Activated CD8-positive, alpha-beta memory T cell treated with anti-CD3 and anti-CD28 coated beads, Interleukin-2, amount 10 ng/mL, durations not matched to agents 7 days and 5 days (primary cell): Measurements from ENCODE around the gene TRMU. TPM values are rescaled to one million over a fixed set of nuclear protein-coding genes. Genes with fewer than 3 reads are reported as not detected.

Experiments
- ATAC-seq: fragments of 150-1000 bp; cut with Tn5 transposase; one replicate; pipeline ENCODE4 v1.10.0; 2021; ENCODE audit warnings: moderate library complexity
- CTCF ChIA-PET: fragments of 350-600 bp; sonication (Branson Sonifier 250); formaldehyde crosslinking; loops from one replicate; lab custom pipeline; 2021; ENCODE audit warnings: antibody characterized with exemption; lab: Charles Lee
- DNase-seq: peaks from one replicate; pipeline ENCODE4 v3.0.0-alpha.2; 2020
- H3K27ac Mint-ChIP-seq: one replicate; pipeline ENCODE4 v1.8.0; 2021; ENCODE audit warnings: mild to moderate bottlenecking, mixed read lengths
- H3K27me3 Mint-ChIP-seq: one replicate; pipeline ENCODE4 v1.8.0; 2021; ENCODE audit warnings: mixed read lengths
- H3K36me3 Mint-ChIP-seq: one replicate; pipeline ENCODE4 v1.8.0; 2021; ENCODE audit warnings: mild to moderate bottlenecking, mixed read lengths
- H3K4me1 Mint-ChIP-seq: one replicate; pipeline ENCODE4 v1.8.0; 2021; ENCODE audit warnings: mixed read lengths
- H3K4me3 Mint-ChIP-seq: one replicate; pipeline ENCODE4 v1.8.0; 2021; ENCODE audit warnings: mild to moderate bottlenecking, moderate library complexity, mixed read lengths
- H3K9me3 Mint-ChIP-seq: one replicate; pipeline ENCODE4 v1.8.0; 2022; ENCODE audit warnings: low read depth, mixed read lengths
- total RNA-seq, 2 experiments: library from RNA; stranded (reverse); gene quantifications; one replicate each; pipeline ENCODE4 v1.2.3, GENCODE V29; 2021

TRMU gene
- total RNA-seq, 2 experiments from 2014 or later: 86.7 to 89.1 TPM

- Mint-ChIP-seq H3K36me3 (peaks cover 44% of the 10 kb centered on the region), H3K4me3 (no peak overlapping the region), H3K27me3 (no peaks in the 10 kb centered on the region), H3K4me1 (peaks cover 9% of the 10 kb centered on the region), H3K9me3 (no peaks in the 10 kb centered on the region), H3K27ac (no peak overlapping the region)
- CTCF ChIA-PET: interaction anchor here (1.0 to 1.4 kb wide), 2 partner anchors 10 to 37 kb away, joined by 3 read pairs; no protein-coding TSS in a partner anchor
- ATAC-seq (no peak), DNase-seq (no peak)
These were observed 5.1 kb upstream of the TRMU start for GRCh38 chr22:46330426-46330825.

GRCh38 chr22:46331496-46331895 is 4.0 kb upstream of the TRMU start:
- Mint-ChIP-seq H3K9me3 (no peaks in the 10 kb centered on the region), H3K27me3 (no peaks in the 10 kb centered on the region), H3K4me1 (peaks cover 11% of the 10 kb centered on the region), H3K27ac (no peak overlapping the region), H3K36me3 (peaks cover 39% of the 10 kb centered on the region), H3K4me3 (no peak overlapping the region)
- CTCF ChIA-PET: interaction anchor here (1.4 kb wide), 1 partner anchor 36 kb away, joined by 3 read pairs; no protein-coding TSS in a partner anchor
- ATAC-seq (no peak), DNase-seq (no peak)

- Mint-ChIP-seq H3K9me3 (no peaks in the 10 kb centered on the region), H3K27ac (peak overlapping the region; percentile 87), H3K36me3 (peaks cover 36% of the 10 kb centered on the region), H3K4me1 (peaks cover 26% of the 10 kb centered on the region), H3K4me3 (peak overlapping the region; percentile 96), H3K27me3 (no peaks in the 10 kb centered on the region)
- ATAC-seq (peak; percentile 17), DNase-seq (peak; percentile 52)
- CTCF ChIA-PET: interaction anchor here (0.7 to 3.1 kb wide), 6 partner anchors 13 to 330 kb away, joined by 3 to 12 read pairs (median 4); partner anchors contain the start of gene CDPF1
These were observed 885 bp downstream of the TRMU start for GRCh38 chr22:46336119-46337078.

DNA sequence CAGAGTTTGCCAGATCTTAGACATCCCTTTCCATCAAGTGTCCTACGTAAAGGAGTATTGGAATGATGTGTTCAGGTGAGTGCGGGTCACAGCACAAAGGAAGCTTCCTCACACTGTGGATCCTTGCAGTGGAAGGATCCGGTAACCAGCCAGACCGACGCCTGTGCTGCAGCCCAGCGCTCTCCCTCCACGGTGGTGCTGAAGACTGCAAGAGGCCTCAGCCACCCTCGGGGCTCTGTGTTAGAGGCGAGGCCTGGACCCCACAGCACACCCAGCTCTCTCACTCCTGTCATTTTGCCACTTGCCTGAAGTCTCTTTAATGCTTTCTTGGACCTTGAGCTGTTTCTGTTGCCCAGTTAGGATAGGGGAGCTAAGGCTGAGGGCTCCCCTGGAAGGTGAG is 2.4 kb downstream of the TRMU start:
- no peak for DNase-seq
- CTCF ChIA-PET: interaction anchor here (3.1 kb wide), 1 partner anchor 216 kb away, joined by 12 read pairs; no protein-coding TSS in a partner anchor
- ATAC-seq: no peak
- Mint-ChIP-seq H3K4me1 (peaks cover 26% of the 10 kb centered on the region), H3K9me3 (no peaks in the 10 kb centered on the region), H3K4me3 (no peak overlapping the region), H3K36me3 (peaks cover 35% of the 10 kb centered on the region), H3K27ac (no peak overlapping the region), H3K27me3 (no peaks in the 10 kb centered on the region)

- Mint-ChIP-seq H3K27ac (no peak overlapping the region), H3K27me3 (no peaks in the 10 kb centered on the region), H3K9me3 (no peaks in the 10 kb centered on the region), H3K4me1 (peaks cover 26% of the 10 kb centered on the region), H3K36me3 (peaks cover 30% of the 10 kb centered on the region), H3K4me3 (no peak overlapping the region)
- CTCF ChIA-PET: no interaction called here
- ATAC-seq (no peak), DNase-seq (no peak)
These were observed 3.1 kb downstream of the TRMU start for GRCh38 chr22:46338636-46339035.

- Mint-ChIP-seq H3K36me3 (peaks cover 35% of the 10 kb centered on the region), H3K4me1 (peaks cover 19% of the 10 kb centered on the region), H3K9me3 (no peaks in the 10 kb centered on the region)
These were observed 4.4 kb downstream of the TRMU start for GRCh38 chr22:46339956-46340355.

GRCh38 chr22:46340676-46341075 is 5.2 kb downstream of the TRMU start:
- ATAC-seq (no peak), DNase-seq (no peak)
- Mint-ChIP-seq H3K4me1 (peaks cover 17% of the 10 kb centered on the region), H3K9me3 (no peaks in the 10 kb centered on the region), H3K27ac (no peak overlapping the region), H3K36me3 (peaks cover 38% of the 10 kb centered on the region), H3K27me3 (no peaks in the 10 kb centered on the region), H3K4me3 (no peak overlapping the region)
- CTCF ChIA-PET: interaction anchor here (0.7 kb wide), 1 partner anchor 28 kb away, joined by 3 read pairs; no protein-coding TSS in a partner anchor

More at GRCh38 chr22:46339956-46340355, 4.4 kb downstream of the TRMU start:
- CTCF ChIA-PET: interaction anchor here (1.0 to 1.3 kb wide), 3 partner anchors 11 to 218 kb away, joined by 3 to 5 read pairs (median 4); no protein-coding TSS in a partner anchor
- DNase-seq (no peak), ATAC-seq (no peak)
- no peak overlapping the region for H3K4me3 Mint-ChIP-seq
- no peaks in the 10 kb centered on the region for H3K27me3 Mint-ChIP-seq
- no peak overlapping the region for H3K27ac Mint-ChIP-seq

- Mint-ChIP-seq H3K4me3 (no peak overlapping the region), H3K27ac (no peak overlapping the region), H3K27me3 (no peaks in the 10 kb centered on the region), H3K36me3 (peaks cover 28% of the 10 kb centered on the region), H3K4me1 (no peaks in the 10 kb centered on the region), H3K9me3 (no peaks in the 10 kb centered on the region)
- ATAC-seq: no peak
- no peak for DNase-seq
- CTCF ChIA-PET: interaction anchor here (0.6 kb wide), 1 partner anchor 34 kb away, joined by 3 read pairs; no protein-coding TSS in a partner anchor
These were observed 11.3 kb downstream of the TRMU start for GRCh38 chr22:46346680-46347405.

- H3K9me3 Mint-ChIP-seq: no peaks in the 10 kb centered on the region
- no peak overlapping the region for H3K27ac Mint-ChIP-seq
- no peaks in the 10 kb centered on the region for H3K4me1 Mint-ChIP-seq
- no peaks in the 10 kb centered on the region for H3K27me3 Mint-ChIP-seq
- H3K36me3 Mint-ChIP-seq: peaks cover 28% of the 10 kb centered on the region
- ATAC-seq: no peak
- H3K4me3 Mint-ChIP-seq: no peak overlapping the region
- CTCF ChIA-PET: no interaction called here
- DNase-seq: no peak
These were observed 12.1 kb downstream of the TRMU start for GRCh38 chr22:46347646-46348045.

DNA sequence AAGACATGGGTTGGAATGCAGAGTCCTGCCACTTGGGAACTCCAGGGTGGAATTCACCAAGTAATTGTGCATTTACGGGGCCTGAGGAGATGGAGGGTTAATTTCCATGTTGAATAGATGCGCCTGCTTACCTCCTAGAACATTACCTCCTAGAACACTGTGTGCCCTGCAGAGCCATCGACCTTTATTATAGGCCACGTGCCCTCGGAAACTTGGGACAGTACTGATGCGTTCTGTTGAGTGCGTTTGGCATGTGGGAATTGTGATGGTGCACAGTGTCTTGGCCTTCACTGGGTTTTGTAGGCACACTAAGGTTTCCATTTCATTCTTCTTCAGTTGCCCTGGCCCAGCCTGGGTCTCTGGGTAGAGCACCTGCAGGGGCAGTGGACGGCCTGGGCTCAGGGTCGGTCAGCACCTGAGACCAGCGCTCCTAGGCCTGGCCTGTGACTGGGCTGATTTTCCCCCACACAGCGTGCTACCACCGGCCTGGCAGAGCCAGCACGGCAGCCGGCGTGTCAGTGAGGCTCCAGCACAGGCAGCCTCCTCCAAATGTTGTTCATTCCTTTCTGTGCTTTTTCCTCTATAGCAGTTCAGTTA is 12.7 kb downstream of the TRMU start:
- no peaks in the 10 kb centered on the region for H3K9me3 Mint-ChIP-seq
- DNase-seq: no peak
- H3K27me3 Mint-ChIP-seq: no peaks in the 10 kb centered on the region
- CTCF ChIA-PET: no interaction called here
- ATAC-seq: no peak
- H3K36me3 Mint-ChIP-seq: peaks cover 25% of the 10 kb centered on the region
- no peak overlapping the region for H3K27ac Mint-ChIP-seq
- no peak overlapping the region for H3K4me3 Mint-ChIP-seq
- H3K4me1 Mint-ChIP-seq: no peaks in the 10 kb centered on the region

DNA sequence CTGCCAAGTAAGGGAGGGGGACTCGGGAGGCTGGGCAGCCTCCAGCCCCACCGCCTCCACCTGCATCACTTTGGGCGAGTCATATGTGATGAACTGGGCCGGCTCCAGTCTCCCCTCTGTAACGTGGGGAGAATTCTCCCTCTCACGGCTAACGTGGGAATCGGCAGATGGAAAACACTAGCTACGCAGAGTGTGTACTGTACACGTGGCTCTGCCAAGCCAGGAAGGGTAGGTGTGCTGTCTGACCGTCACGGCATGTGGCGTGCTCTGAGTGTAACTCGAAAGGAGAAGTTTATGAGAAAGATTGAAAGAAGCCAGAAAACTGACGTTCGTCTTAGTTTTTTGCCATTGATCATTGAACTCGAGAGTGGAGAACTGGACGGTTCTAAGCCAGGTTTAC is 13.7 kb downstream of the TRMU start:
- ATAC-seq (no peak), DNase-seq (no peak)
- CTCF ChIA-PET: interaction anchor here (1.0 to 1.1 kb wide), 2 partner anchors 13 to 19 kb away, joined by 3 read pairs; partner anchors contain the start of gene TRMU
- Mint-ChIP-seq H3K27ac (no peak overlapping the region), H3K9me3 (no peaks in the 10 kb centered on the region), H3K36me3 (peaks cover 24% of the 10 kb centered on the region), H3K4me1 (no peaks in the 10 kb centered on the region), H3K27me3 (no peaks in the 10 kb centered on the region), H3K4me3 (no peak overlapping the region)

DNA sequence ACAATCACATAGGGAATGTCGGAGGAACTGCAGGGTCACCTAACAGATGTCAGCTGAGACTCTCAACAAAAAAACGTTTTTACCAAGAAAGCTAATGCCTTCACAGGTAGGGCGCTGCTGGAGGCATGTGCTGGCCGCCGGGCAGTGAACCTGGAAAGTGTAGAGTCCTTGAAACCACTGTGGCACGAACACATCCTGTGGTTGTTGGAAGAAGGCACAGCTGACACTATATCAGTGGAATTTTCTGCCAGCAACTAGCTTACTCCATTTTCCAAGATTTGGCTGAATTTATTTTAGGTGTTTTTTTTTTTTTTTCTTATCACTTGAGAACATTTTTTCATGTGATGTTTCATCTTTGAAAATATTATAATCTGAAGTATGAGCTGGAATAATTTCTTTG is 14.2 kb downstream of the TRMU start:
- H3K9me3 Mint-ChIP-seq: no peaks in the 10 kb centered on the region
- no peak for ATAC-seq
- peaks cover 21% of the 10 kb centered on the region for H3K36me3 Mint-ChIP-seq
- no peaks in the 10 kb centered on the region for H3K4me1 Mint-ChIP-seq
- H3K27me3 Mint-ChIP-seq: no peaks in the 10 kb centered on the region
- H3K27ac Mint-ChIP-seq: no peak overlapping the region
- no peak overlapping the region for H3K4me3 Mint-ChIP-seq
- DNase-seq: no peak
- CTCF ChIA-PET: interaction anchor here (1.0 to 1.1 kb wide), 2 partner anchors 14 to 18 kb away, joined by 3 read pairs; partner anchors contain the start of gene TRMU

GRCh38 chr22:46350121-46350520 is 14.6 kb downstream of the TRMU start:
- Mint-ChIP-seq H3K4me3 (no peak overlapping the region), H3K36me3 (peaks cover 19% of the 10 kb centered on the region), H3K4me1 (no peaks in the 10 kb centered on the region), H3K27ac (no peak overlapping the region), H3K9me3 (no peaks in the 10 kb centered on the region), H3K27me3 (no peaks in the 10 kb centered on the region)
- CTCF ChIA-PET: interaction anchor here (1.1 kb wide), 1 partner anchor 18 kb away, joined by 3 read pairs; no protein-coding TSS in a partner anchor
- ATAC-seq (no peak), DNase-seq (no peak)
